Vagina (tissue), 2 donors: ENCODE measurements around the gene LAIR2. TPM values are rescaled to one million over a fixed set of nuclear protein-coding genes. Genes with fewer than 3 reads are reported as not detected.

Source experiments
- DNase-seq, 2 donors: peaks; one replicate each; pipeline ENCODE4 v3.0.0-alpha.2; 2017; ENCODE audit errors: extremely low spot score in 2 of 2
- H3K27ac ChIP-seq: fragments of 200-600 bp; sonication (generic); one replicate; pipeline ENCODE4 v1.5.1; 2019
- H3K27me3 ChIP-seq: fragments of 200-600 bp; sonication (generic); one replicate; pipeline ENCODE4 v1.5.1; 2019
- H3K36me3 ChIP-seq, 2 donors: fragments of 200-600 bp; sonication (generic); one replicate each; pipeline ENCODE4 v1.5.1; 2017 to 2019
- H3K4me1 ChIP-seq: fragments of 200-600 bp; sonication (generic); one replicate; pipeline ENCODE4 v1.5.1; 2019
- H3K4me3 ChIP-seq, 2 donors: fragments of 200-600 bp; sonication (generic); 1 replicate in 1 of 2; 2 replicates in 1 of 2; pipeline ENCODE4 v1.5.1; 2016 to 2019
- H3K9me3 ChIP-seq: fragments of 200-600 bp; sonication (generic); one replicate; pipeline ENCODE4 v1.5.1; 2019
- POLR2A ChIP-seq, 2 donors: fragments of 450-650 bp; IDR thresholded peaks; one replicate each; pipeline ENCODE4 v1.6.1; 2017; ENCODE audit warnings: antibody characterized with exemption in 2 of 2, mild to moderate bottlenecking in 2 of 2, moderate library complexity in 2 of 2
- POLR2AphosphoS5 ChIP-seq, 2 donors: sonication (generic); formaldehyde crosslinking; IDR thresholded peaks; one replicate each; pipeline ENCODE4 v1.9.0; 2017; ENCODE audit warnings: antibody characterized with exemption in 2 of 2, mild to moderate bottlenecking in 2 of 2, low read depth in 1 of 2; ENCODE audit not compliant: insufficient read depth in 1 of 2
- intact Hi-C: fragments of 100-400 bp; cut with DNase I; formaldehyde crosslinking; loops from one replicate; pipeline ENCODE4 v1.15.1; 2023
- total RNA-seq: library from RNA; depleted of rRNA; stranded (reverse); fragments of >200 nt; gene quantifications from one replicate; pipeline ENCODE4 v1.2.3, GENCODE V29; 2016
- TF ChIP-seq, protein P1 (sequence below), 3 experiments: fragments of 450-650 bp in 2 of 3; fragments of 200-600 bp in 1 of 3; sonication (generic) in 1 of 3; IDR thresholded peaks; one replicate each; pipeline ENCODE4 v1.5.1; 2017 to 2019; ENCODE audit warnings: antibody characterized with exemption in 3 of 3, mild to moderate bottlenecking in 2 of 3, moderate library complexity in 2 of 3

LAIR2 gene
- total RNA-seq, 1 donor from 2014 or later: not detected

DNA sequence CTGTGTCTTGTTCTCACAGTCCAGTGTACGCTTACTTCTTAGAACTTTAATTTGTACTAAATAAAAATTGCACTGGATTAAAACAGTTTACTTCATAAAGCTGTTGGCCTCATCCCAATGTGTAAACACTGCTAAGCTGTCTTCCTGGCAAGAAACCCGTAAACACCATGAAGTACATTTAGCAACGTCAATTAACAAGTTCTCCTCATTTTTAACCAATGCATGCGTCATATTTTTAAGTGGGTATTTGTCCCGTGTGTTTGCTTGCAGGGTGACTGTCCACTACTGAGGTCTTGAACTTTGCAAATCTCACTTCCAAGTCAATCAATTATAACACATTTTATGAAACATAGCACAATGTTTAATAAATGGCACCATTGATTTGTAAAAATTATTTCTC, 28.2 kb downstream of the LAIR2 start:
- H3K27ac ChIP-seq: no peak overlapping the region
- H3K9me3 ChIP-seq: no peaks in the 10 kb centered on the region
- H3K4me1 ChIP-seq: no peaks in the 10 kb centered on the region
- H3K27me3 ChIP-seq: no peaks in the 10 kb centered on the region
- TF ChIP-seq POLR2A (IDR thresholded peaks at IDR 0.05) (no peak), POLR2AphosphoS5 (IDR thresholded peaks at IDR 0.05; ENCODE audit: insufficient read depth in 1 of 2, low read depth in 1 of 2) (no peak)
- TF ChIP-seq, protein P1, sequence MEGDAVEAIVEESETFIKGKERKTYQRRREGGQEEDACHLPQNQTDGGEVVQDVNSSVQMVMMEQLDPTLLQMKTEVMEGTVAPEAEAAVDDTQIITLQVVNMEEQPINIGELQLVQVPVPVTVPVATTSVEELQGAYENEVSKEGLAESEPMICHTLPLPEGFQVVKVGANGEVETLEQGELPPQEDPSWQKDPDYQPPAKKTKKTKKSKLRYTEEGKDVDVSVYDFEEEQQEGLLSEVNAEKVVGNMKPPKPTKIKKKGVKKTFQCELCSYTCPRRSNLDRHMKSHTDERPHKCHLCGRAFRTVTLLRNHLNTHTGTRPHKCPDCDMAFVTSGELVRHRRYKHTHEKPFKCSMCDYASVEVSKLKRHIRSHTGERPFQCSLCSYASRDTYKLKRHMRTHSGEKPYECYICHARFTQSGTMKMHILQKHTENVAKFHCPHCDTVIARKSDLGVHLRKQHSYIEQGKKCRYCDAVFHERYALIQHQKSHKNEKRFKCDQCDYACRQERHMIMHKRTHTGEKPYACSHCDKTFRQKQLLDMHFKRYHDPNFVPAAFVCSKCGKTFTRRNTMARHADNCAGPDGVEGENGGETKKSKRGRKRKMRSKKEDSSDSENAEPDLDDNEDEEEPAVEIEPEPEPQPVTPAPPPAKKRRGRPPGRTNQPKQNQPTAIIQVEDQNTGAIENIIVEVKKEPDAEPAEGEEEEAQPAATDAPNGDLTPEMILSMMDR (IDR thresholded peaks at IDR 0.05): no peak
- H3K36me3 ChIP-seq: no peaks in the 10 kb centered on the region
- no peak for DNase-seq
- H3K4me3 ChIP-seq: no peak overlapping the region
- intact Hi-C loops: no loop called here

- no peak overlapping the region for H3K27ac ChIP-seq
- DNase-seq: no peak
- intact Hi-C loops: no loop called here
- no peaks in the 10 kb centered on the region for H3K9me3 ChIP-seq
- H3K36me3 ChIP-seq: no peaks in the 10 kb centered on the region
- no peaks in the 10 kb centered on the region for H3K4me1 ChIP-seq
- TF ChIP-seq POLR2AphosphoS5 (IDR thresholded peaks at IDR 0.05; ENCODE audit: insufficient read depth in 1 of 2, low read depth in 1 of 2) (no peak), POLR2A (IDR thresholded peaks at IDR 0.05) (no peak)
- TF ChIP-seq, protein P1 (IDR thresholded peaks at IDR 0.05): no peak
- H3K4me3 ChIP-seq: no peak overlapping the region
- no peaks in the 10 kb centered on the region for H3K27me3 ChIP-seq
These were observed 29.9 kb downstream of the LAIR2 start for GRCh38 chr19:54532528-54532927.

DNA sequence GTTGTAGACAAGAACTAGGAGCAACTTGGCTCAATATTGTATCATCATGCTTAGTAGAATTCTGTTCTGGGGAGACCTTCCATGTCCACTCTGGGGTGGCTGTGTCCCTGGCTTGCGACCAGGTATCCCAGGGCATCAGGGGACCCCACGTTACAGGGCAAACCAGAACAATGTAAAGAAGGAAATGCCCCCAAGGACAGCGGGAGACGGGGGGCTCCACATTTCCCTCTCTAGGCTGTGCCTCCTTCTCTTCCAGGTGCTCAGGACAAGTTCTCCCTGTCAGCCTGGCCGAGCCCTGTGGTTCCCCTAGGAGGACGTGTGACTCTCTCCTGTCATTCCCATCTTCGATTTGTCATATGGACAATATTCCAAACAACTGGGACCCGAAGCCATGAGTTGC, 30.8 kb downstream of the LAIR2 start:
- intact Hi-C loops: no loop called here
- H3K4me1 ChIP-seq: no peaks in the 10 kb centered on the region
- no peak for DNase-seq
- H3K36me3 ChIP-seq: no peaks in the 10 kb centered on the region
- TF ChIP-seq POLR2A (IDR thresholded peaks at IDR 0.05): no peak
- no peak for TF ChIP-seq POLR2AphosphoS5 (IDR thresholded peaks at IDR 0.05; ENCODE audit: insufficient read depth in 1 of 2, low read depth in 1 of 2)
- TF ChIP-seq, protein P1 (IDR thresholded peaks at IDR 0.05): no peak
- H3K27me3 ChIP-seq: no peaks in the 10 kb centered on the region
- no peak overlapping the region for H3K27ac ChIP-seq
- H3K9me3 ChIP-seq: no peaks in the 10 kb centered on the region
- H3K4me3 ChIP-seq: no peak overlapping the region

DNA sequence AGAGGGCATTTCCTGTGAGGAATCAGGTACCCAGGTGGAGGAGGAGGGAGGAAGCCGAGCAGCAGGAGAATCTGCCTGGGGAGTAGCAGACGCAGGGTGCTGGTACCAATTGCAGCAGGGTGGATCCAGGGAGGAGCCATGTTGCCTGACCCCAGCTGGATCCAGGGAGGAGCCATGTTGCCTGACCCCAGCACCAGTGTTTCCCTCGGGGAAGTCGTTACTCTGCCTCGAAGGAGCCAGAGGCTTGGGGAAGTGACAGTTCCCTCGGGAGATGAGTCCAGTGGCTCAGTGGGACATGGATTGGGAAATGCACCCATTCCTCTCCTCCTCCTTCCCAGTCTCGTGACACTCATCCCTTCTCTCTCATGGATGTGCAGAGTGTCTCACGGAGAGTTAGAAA, 31.5 kb downstream of the LAIR2 start:
- intact Hi-C loops: no loop called here
- H3K27ac ChIP-seq: no peak overlapping the region

DNA sequence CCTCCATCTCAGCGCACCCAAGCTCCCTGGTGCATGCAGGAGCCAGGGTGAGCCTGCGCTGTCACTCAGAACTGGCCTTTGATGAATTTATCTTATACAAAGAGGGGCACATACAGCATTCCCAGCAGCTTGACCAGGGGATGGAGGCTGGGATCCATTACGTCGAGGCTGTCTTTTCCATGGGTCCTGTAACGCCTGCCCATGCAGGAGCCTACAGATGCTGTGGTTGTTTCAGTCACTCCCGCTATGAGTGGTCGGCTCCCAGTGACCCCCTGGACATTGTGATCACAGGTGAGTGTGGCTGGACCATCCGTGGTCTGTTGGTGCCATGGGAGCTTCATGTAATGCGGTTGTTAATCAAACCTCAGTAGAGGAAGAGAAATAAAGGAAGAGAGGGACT, 33.0 kb downstream of the LAIR2 start:
- Histone ChIP-seq H3K27me3 (no peaks in the 10 kb centered on the region), H3K9me3 (no peaks in the 10 kb centered on the region)
- intact Hi-C loops: no loop called here

More for the DNA sequence above, 31.5 kb downstream of the LAIR2 start:
- H3K27me3 ChIP-seq: no peaks in the 10 kb centered on the region
- no peaks in the 10 kb centered on the region for H3K4me1 ChIP-seq
- no peak for TF ChIP-seq POLR2A (IDR thresholded peaks at IDR 0.05)
- TF ChIP-seq POLR2AphosphoS5 (IDR thresholded peaks at IDR 0.05; ENCODE audit: insufficient read depth in 1 of 2, low read depth in 1 of 2): no peak
- TF ChIP-seq, protein P1 (IDR thresholded peaks at IDR 0.05): no peak
- no peaks in the 10 kb centered on the region for H3K36me3 ChIP-seq
- H3K9me3 ChIP-seq: no peaks in the 10 kb centered on the region
- no peak overlapping the region for H3K4me3 ChIP-seq
- no peak for DNase-seq

More for the DNA sequence above, 33.0 kb downstream of the LAIR2 start:
- Histone ChIP-seq H3K4me3 (no peak overlapping the region), H3K36me3 (no peaks in the 10 kb centered on the region), H3K27ac (no peak overlapping the region), H3K4me1 (no peaks in the 10 kb centered on the region)
- no peak for TF ChIP-seq POLR2A (IDR thresholded peaks at IDR 0.05)
- TF ChIP-seq POLR2AphosphoS5 (IDR thresholded peaks at IDR 0.05; ENCODE audit: insufficient read depth in 1 of 2, low read depth in 1 of 2): no peak
- TF ChIP-seq, protein P1 (IDR thresholded peaks at IDR 0.05): no peak
- no peak for DNase-seq
